Endometrial microvascular endothelial cells (primary cell): ENCODE data around the gene NTHL1. TPM values are rescaled to one million over a fixed set of nuclear protein-coding genes. Genes with fewer than 3 reads are reported as not detected.

Experiments used
- in situ Hi-C: cut with HindIII; loops from 2 replicates; pipeline ENCODE4 v1.10.0; 2017; ENCODE audit warnings: low sequenced_read_pairs, low pct_unique_long_range_greater_than_20kb; ENCODE audit errors: inconsistent ontology term
- total RNA-seq: library from RNA; depleted of rRNA; stranded (reverse); fragments of >200 nt; gene quantifications from one replicate; pipeline ENCODE4 v1.2.3, GENCODE V29; 2015; ENCODE audit errors: inconsistent ontology term

Gene NTHL1
- total RNA-seq, 1 donor from 2014 or later = 38.8 TPM

- in situ Hi-C loops = no loop called here
Observed at GRCh38 chr16:2071454-2072202, 24.0 kb upstream of the NTHL1 start.

- in situ Hi-C loops = no loop called here
Observed at GRCh38 chr16:2070576-2071453, 23.2 kb upstream of the NTHL1 start.

GRCh38 chr16:2066139-2066538 lies 18.5 kb upstream of the NTHL1 start:
- in situ Hi-C loops = no loop called here

GRCh38 chr16:2064368-2064945 lies 16.8 kb upstream of the NTHL1 start:
- in situ Hi-C loops = no loop called here

GRCh38 chr16:2063861-2064260 lies 16.2 kb upstream of the NTHL1 start:
- in situ Hi-C loops = no loop called here

GRCh38 chr16:2062801-2063200 lies 15.2 kb upstream of the NTHL1 start:
- in situ Hi-C loops = no loop called here

GRCh38 chr16:2061526-2061925 lies 13.9 kb upstream of the NTHL1 start:
- in situ Hi-C loops = no loop called here

- in situ Hi-C loops = no loop called here
Observed at GRCh38 chr16:2061023-2061422, 13.4 kb upstream of the NTHL1 start.

GRCh38 chr16:2060346-2060745 lies 12.7 kb upstream of the NTHL1 start:
- in situ Hi-C loops = no loop called here

GRCh38 chr16:2058872-2059271 lies 11.2 kb upstream of the NTHL1 start:
- in situ Hi-C loops = no loop called here

- in situ Hi-C loops = no loop called here
Observed at GRCh38 chr16:2058420-2058819, 10.8 kb upstream of the NTHL1 start.

GRCh38 chr16:2057438-2057837 lies 9.8 kb upstream of the NTHL1 start:
- in situ Hi-C loops = no loop called here

- in situ Hi-C loops = no loop called here
Observed at GRCh38 chr16:2056681-2057407, 9.2 kb upstream of the NTHL1 start.

- in situ Hi-C loops = no loop called here
Observed at GRCh38 chr16:2056077-2056476, 8.4 kb upstream of the NTHL1 start.

GRCh38 chr16:2054543-2055245 lies 7.1 kb upstream of the NTHL1 start:
- in situ Hi-C loops = no loop called here

GRCh38 chr16:2053897-2054296 lies 6.3 kb upstream of the NTHL1 start:
- in situ Hi-C loops = no loop called here

- in situ Hi-C loops = no loop called here
Observed at GRCh38 chr16:2053211-2053610, 5.6 kb upstream of the NTHL1 start.

- in situ Hi-C loops = loop anchor here (25.0 kb wide), 1 partner anchor 114 kb away; the partner anchor contains the start of gene TRAF7
Observed at GRCh38 chr16:2048116-2048543, 496 bp upstream of the NTHL1 start.
